Peyer's patch (tissue), 4 donors: Measurements from ENCODE around the gene ATP5IF1. TPM values are rescaled to one million over a fixed set of nuclear protein-coding genes. Genes with fewer than 3 reads are reported as not detected.

ENCODE experiments used
- DNase-seq, 3 donors: peaks; one replicate each; pipeline ENCODE4 v3.0.0-alpha.2; 2017 to 2019
- H3K27ac ChIP-seq, 4 donors: fragments of 200-600 bp; sonication (generic); one replicate each; pipeline ENCODE4 v1.5.1; 2016 to 2019
- H3K27me3 ChIP-seq, 2 donors: fragments of 200-600 bp; sonication (generic); one replicate each; pipeline ENCODE4 v1.5.1; 2019
- H3K36me3 ChIP-seq, 3 donors: fragments of 200-600 bp; sonication (generic); one replicate each; pipeline ENCODE4 v1.5.1; 2016 to 2019
- H3K4me1 ChIP-seq, 4 donors: fragments of 200-600 bp; sonication (generic); one replicate each; pipeline ENCODE4 v1.5.1; 2016 to 2019
- H3K4me3 ChIP-seq, 4 donors: fragments of 200-600 bp; sonication (generic); 1 replicate in 3 of 4; 2 replicates in 1 of 4; pipeline ENCODE4 v1.5.1; 2016 to 2019; ENCODE audit warnings: mild to moderate bottlenecking in 1 of 4
- H3K9me3 ChIP-seq, 4 donors: fragments of 200-600 bp; sonication (generic); one replicate each; pipeline ENCODE4 v1.5.1; 2016 to 2019; ENCODE audit warnings: mild to moderate bottlenecking in 1 of 4
- CTCF ChIP-seq, 6 experiments: fragments of 450-650 bp in 4 of 6; fragments of 200-600 bp in 2 of 6; sonication (generic) in 1 of 6; IDR thresholded peaks; one replicate each; pipeline ENCODE4 v1.5.1; 2017 to 2019; ENCODE audit warnings: antibody characterized with exemption in 6 of 6, mild to moderate bottlenecking in 3 of 6, moderate library complexity in 1 of 6
- POLR2A ChIP-seq, 2 donors: fragments of 450-650 bp; IDR thresholded peaks; one replicate each; pipeline ENCODE4 v1.5.1; 2017; ENCODE audit warnings: antibody characterized with exemption in 2 of 2, mild to moderate bottlenecking in 2 of 2, moderate library complexity in 2 of 2
- total RNA-seq, 4 donors: library from RNA; depleted of rRNA; stranded (reverse); fragments of >200 nt; gene quantifications; one replicate each; pipeline ENCODE4 v1.1.0, GENCODE V29; 2016

ATP5IF1 gene
- total RNA-seq, 4 donors from 2014 or later = 180 to 381 (median 358) TPM

GRCh38 chr1:28272215-28272852, 36.4 kb downstream of the ATP5IF1 start:
- Histone ChIP-seq H3K36me3 (peaks cover 0 to 76% (median 0%) of the 10 kb centered on the region in 3 donors), H3K27ac (no peak overlapping the region), H3K4me3 (no peak overlapping the region), H3K27me3 (no peaks in the 10 kb centered on the region), H3K9me3 (no peaks in the 10 kb centered on the region), H3K4me1 (no peaks in the 10 kb centered on the region)
- no peak for DNase-seq
- TF ChIP-seq POLR2A (IDR thresholded peaks at IDR 0.05) = no peak
- TF ChIP-seq CTCF (IDR thresholded peaks at IDR 0.05) = no peak

- no peak for DNase-seq
- TF ChIP-seq CTCF (IDR thresholded peaks at IDR 0.05) (no peak), POLR2A (IDR thresholded peaks at IDR 0.05) (no peak)
- peaks cover 0 to 86% (median 0%) of the 10 kb centered on the region in 3 donors for H3K36me3 ChIP-seq
Observed at GRCh38 chr1:28273216-28273860, 37.4 kb downstream of the ATP5IF1 start.

GRCh38 chr1:28278763-28279162, 42.8 kb downstream of the ATP5IF1 start:
- TF ChIP-seq CTCF (IDR thresholded peaks at IDR 0.05) (no peak), POLR2A (IDR thresholded peaks at IDR 0.05) (no peak)
- Histone ChIP-seq H3K4me1 (peaks cover 0 to 24% (median 3%) of the 10 kb centered on the region in 4 donors), H3K9me3 (no peaks in the 10 kb centered on the region), H3K4me3 (no peak overlapping the region), H3K36me3 (peaks cover 0 to 79% (median 0%) of the 10 kb centered on the region in 3 donors), H3K27me3 (no peaks in the 10 kb centered on the region), H3K27ac (no peak overlapping the region)
- no peak for DNase-seq

More at GRCh38 chr1:28273216-28273860, 37.4 kb downstream of the ATP5IF1 start:
- Histone ChIP-seq H3K9me3 (no peaks in the 10 kb centered on the region), H3K4me1 (no peaks in the 10 kb centered on the region), H3K27me3 (no peaks in the 10 kb centered on the region), H3K4me3 (no peak overlapping the region), H3K27ac (no peak overlapping the region)

- H3K27me3 ChIP-seq = no peaks in the 10 kb centered on the region
- TF ChIP-seq CTCF (IDR thresholded peaks at IDR 0.05) = no peak
- TF ChIP-seq POLR2A (IDR thresholded peaks at IDR 0.05) = no peak
- no peak overlapping the region for H3K4me3 ChIP-seq
- peaks cover 0 to 70% (median 0%) of the 10 kb centered on the region in 3 donors for H3K36me3 ChIP-seq
- H3K4me1 ChIP-seq = peaks cover 0 to 24% (median 3%) of the 10 kb centered on the region in 4 donors
- no peaks in the 10 kb centered on the region for H3K9me3 ChIP-seq
- no peak for DNase-seq
- H3K27ac ChIP-seq = no peak overlapping the region
Observed at GRCh38 chr1:28279721-28280120, 43.8 kb downstream of the ATP5IF1 start.

GRCh38 chr1:28280501-28280900, 44.6 kb downstream of the ATP5IF1 start:
- peak overlapping the region in 2 of 4 donors; percentile 28 to 64 for H3K27ac ChIP-seq

More at GRCh38 chr1:28280501-28280900, 44.6 kb downstream of the ATP5IF1 start:
- Histone ChIP-seq H3K36me3 (peaks cover 0 to 62% (median 0%) of the 10 kb centered on the region in 3 donors), H3K4me1 (peaks cover 0 to 24% (median 3%) of the 10 kb centered on the region in 4 donors), H3K27me3 (no peaks in the 10 kb centered on the region), H3K4me3 (no peak overlapping the region), H3K9me3 (no peaks in the 10 kb centered on the region)
- DNase-seq = no peak
- TF ChIP-seq POLR2A (IDR thresholded peaks at IDR 0.05) (no peak), CTCF (IDR thresholded peaks at IDR 0.05) (no peak)
